ENCODE results near the gene IL17B. TPM values are rescaled to one million over a fixed set of nuclear protein-coding genes. Genes with fewer than 3 reads are reported as not detected.

IL17B gene
- total RNA-seq, 4 donors from 2014 or later, result 1.2 TPM; not detected in 3

DNA sequence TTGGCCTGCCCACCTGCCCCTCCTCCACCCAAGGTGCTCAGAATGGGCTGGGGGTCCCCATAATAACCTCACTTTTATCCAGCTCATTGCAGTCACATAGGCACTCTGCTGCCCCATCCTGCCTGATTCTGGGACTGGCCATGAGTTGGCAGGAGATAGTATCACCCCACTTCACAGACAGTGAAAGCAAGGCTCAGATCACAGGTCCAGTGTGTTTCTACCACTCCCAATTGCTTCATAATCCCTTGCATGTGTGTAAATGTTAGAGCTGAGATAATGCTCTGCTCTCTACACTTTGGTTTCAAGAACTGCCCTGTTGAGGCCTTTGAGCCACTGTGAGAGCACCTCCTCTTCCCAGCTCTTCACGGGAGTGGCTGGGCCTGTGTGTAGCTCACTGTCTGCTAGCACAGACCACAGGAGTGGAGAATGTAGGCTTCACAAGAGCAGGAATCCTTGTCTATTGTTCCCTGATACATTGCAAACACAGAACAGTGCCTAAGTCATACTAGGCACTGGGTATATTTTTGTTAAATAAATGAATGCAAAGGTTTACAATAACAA is 12.8 kb downstream of the IL17B start:
- in situ Hi-C loops (cut with MboI; ENCODE audit: low sequenced_read_pairs in 4 of 4), result loop anchor here in 1 of 4 donors (5.0 kb wide), 1 partner anchor 99 kb away; no protein-coding TSS in a partner anchor
- intact Hi-C loops (cut with DNase I; ENCODE audit: low total_unique reads), result no loop called here

DNA sequence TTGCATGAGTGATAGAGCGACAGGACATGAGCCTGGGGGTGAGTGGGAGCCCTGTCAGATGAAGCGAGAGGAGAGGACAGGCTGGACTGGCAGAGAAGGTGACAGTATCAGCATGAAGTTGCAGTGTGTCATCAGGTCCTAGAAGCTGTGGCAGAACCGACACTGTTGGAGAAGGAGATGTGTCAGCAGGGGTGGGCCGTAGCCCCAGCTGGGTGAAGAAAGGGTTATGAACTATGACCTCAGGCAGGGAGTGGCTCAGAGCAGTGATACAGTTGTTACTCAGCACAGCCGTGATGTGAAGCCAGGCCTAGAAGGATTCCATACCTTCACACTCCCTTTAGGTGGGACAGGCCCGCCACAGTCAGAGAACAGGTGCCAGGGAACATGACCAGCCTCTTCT is 13.7 kb downstream of the IL17B start:
- Histone ChIP-seq H3K27ac (no peak overlapping the region), H3K4me1 (no peaks in the 10 kb centered on the region), H3K4me3 (no peak overlapping the region), H3K9me3 (no peaks in the 10 kb centered on the region), H3K27me3 (no peaks in the 10 kb centered on the region), H3K36me3 (no peaks in the 10 kb centered on the region)
- TF ChIP-seq POLR2A (IDR thresholded peaks at IDR 0.05), result no peak
- TF ChIP-seq, protein P1, sequence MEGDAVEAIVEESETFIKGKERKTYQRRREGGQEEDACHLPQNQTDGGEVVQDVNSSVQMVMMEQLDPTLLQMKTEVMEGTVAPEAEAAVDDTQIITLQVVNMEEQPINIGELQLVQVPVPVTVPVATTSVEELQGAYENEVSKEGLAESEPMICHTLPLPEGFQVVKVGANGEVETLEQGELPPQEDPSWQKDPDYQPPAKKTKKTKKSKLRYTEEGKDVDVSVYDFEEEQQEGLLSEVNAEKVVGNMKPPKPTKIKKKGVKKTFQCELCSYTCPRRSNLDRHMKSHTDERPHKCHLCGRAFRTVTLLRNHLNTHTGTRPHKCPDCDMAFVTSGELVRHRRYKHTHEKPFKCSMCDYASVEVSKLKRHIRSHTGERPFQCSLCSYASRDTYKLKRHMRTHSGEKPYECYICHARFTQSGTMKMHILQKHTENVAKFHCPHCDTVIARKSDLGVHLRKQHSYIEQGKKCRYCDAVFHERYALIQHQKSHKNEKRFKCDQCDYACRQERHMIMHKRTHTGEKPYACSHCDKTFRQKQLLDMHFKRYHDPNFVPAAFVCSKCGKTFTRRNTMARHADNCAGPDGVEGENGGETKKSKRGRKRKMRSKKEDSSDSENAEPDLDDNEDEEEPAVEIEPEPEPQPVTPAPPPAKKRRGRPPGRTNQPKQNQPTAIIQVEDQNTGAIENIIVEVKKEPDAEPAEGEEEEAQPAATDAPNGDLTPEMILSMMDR (IDR thresholded peaks at IDR 0.05 in 4 of 5, conservative IDR thresholded peaks at IDR 0.05 in 1 of 5), result no peak
- in situ Hi-C loops (cut with MboI; ENCODE audit: low sequenced_read_pairs in 4 of 4) (loop anchor here in 1 of 4 donors (5.0 kb wide), 1 partner anchor 98 kb away; no protein-coding TSS in a partner anchor), intact Hi-C loops (cut with DNase I; ENCODE audit: low total_unique reads) (no loop called here)
- ATAC-seq (no peak), DNase-seq (no peak)

More for the DNA sequence above, 12.8 kb downstream of the IL17B start:
- H3K4me1 ChIP-seq, result peaks cover 5 to 7% of the 10 kb centered on the region in 2 donors
- no peaks in the 10 kb centered on the region for H3K9me3 ChIP-seq
- no peak overlapping the region for H3K4me3 ChIP-seq
- no peak for DNase-seq
- no peaks in the 10 kb centered on the region for H3K36me3 ChIP-seq
- no peak for ATAC-seq
- no peak overlapping the region for H3K27ac ChIP-seq
- TF ChIP-seq, protein P1 (IDR thresholded peaks at IDR 0.05 in 4 of 5, conservative IDR thresholded peaks at IDR 0.05 in 1 of 5), result no peak
- TF ChIP-seq POLR2A (IDR thresholded peaks at IDR 0.05), result no peak
- H3K27me3 ChIP-seq, result no peaks in the 10 kb centered on the region

DNA sequence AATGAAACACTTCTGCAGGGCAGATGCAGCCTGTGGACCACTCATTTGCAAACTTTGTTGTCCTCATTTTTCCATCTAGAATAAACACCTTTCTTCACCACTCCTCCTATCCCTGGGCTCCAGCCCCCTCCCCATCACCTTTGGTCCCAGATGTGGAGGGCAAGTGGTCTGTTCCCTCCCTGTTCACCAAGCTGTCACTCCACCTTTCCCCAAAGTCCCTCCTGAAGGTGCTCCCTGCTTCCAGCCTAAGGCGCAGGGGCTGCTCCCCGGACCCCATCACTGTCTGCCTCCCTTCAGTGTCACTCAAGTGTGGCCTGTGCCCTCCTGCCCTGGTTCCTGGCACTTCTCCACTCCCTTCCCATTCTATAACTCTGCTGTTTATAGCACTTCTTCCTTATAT is 14.4 kb downstream of the IL17B start:
- Histone ChIP-seq H3K27ac (no peak overlapping the region), H3K9me3 (no peaks in the 10 kb centered on the region), H3K36me3 (no peaks in the 10 kb centered on the region), H3K4me3 (no peak overlapping the region), H3K4me1 (no peaks in the 10 kb centered on the region), H3K27me3 (no peaks in the 10 kb centered on the region)
- no peak for ATAC-seq
- intact Hi-C loops (cut with DNase I; ENCODE audit: low total_unique reads) (no loop called here), in situ Hi-C loops (cut with MboI; ENCODE audit: low sequenced_read_pairs in 4 of 4) (loop anchor here in 2 of 4 donors (5.0 kb wide), 1 partner anchor 97 kb away; no protein-coding TSS in a partner anchor)
- TF ChIP-seq, protein P1 (IDR thresholded peaks at IDR 0.05 in 4 of 5, conservative IDR thresholded peaks at IDR 0.05 in 1 of 5), result no peak
- no peak for TF ChIP-seq POLR2A (IDR thresholded peaks at IDR 0.05)
- DNase-seq, result no peak

DNA sequence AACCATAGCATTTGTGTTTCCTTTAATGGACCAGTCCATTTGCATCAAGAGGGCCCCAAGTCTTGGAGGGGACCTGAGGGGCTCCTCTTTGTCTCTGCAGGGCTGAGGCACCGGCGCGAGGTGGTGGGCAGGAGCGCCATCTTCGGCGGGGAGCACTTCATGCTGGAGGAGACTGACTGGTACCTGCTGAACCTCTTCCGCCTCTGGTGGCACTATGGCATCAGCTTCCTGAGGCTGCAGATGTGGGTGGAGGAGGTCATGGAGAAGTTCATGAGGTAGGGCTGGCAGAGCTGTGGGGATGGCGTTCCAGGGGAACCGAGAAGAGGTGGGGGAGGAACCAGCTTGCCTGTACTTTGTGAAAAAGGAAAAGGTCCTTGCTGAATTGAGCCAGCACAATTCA is 15.2 kb downstream of the IL17B start:
- in situ Hi-C loops (cut with MboI; ENCODE audit: low sequenced_read_pairs in 4 of 4), result loop anchor here in 1 of 4 donors (5.0 kb wide), 1 partner anchor 97 kb away; no protein-coding TSS in a partner anchor
- Histone ChIP-seq H3K4me3 (no peak overlapping the region), H3K4me1 (no peaks in the 10 kb centered on the region), H3K36me3 (no peaks in the 10 kb centered on the region), H3K9me3 (no peaks in the 10 kb centered on the region), H3K27me3 (no peaks in the 10 kb centered on the region), H3K27ac (no peak overlapping the region)
- TF ChIP-seq POLR2A (IDR thresholded peaks at IDR 0.05), result no peak
- TF ChIP-seq, protein P1 (IDR thresholded peaks at IDR 0.05 in 4 of 5, conservative IDR thresholded peaks at IDR 0.05 in 1 of 5), result no peak
- DNase-seq, result no peak
- intact Hi-C loops (cut with DNase I; ENCODE audit: low total_unique reads), result no loop called here
- ATAC-seq, result no peak
